HepG2 (cell line): ENCODE data around the gene AARS2. TPM values are rescaled to one million over a fixed set of nuclear protein-coding genes. Genes with fewer than 3 reads are reported as not detected.

Experiments
- ATAC-seq: fragments of 200-7000 bp; cut with Tn5 transposase; 3 replicates; pipeline ENCODE4 v1.9.1; 2020; ENCODE audit warnings: mild to moderate bottlenecking, moderate library complexity
- BruUV-seq: library from RNA; stranded (reverse); fragments of 400-500 nt; replicated peaks from 2 replicates; lab custom pipeline; 2021; lab: Mats Ljungman, UMichigan
- CTCF ChIA-PET: fragments of 300-600 bp; formaldehyde crosslinking; extraction: SDS; loops from one replicate; lab custom pipeline; 2021; ENCODE audit warnings: low total read pairs, inconsistent platforms, low intra/inter-chr PET ratio; lab: Yijun Ruan, JAX
- POLR2A ChIA-PET: fragments of 350-600 bp; sonication (Branson Sonifier 250); formaldehyde crosslinking; loops from one replicate; lab custom pipeline; 2020; ENCODE audit warnings: antibody characterized with exemption, inconsistent platforms; lab: Yijun Ruan, JAX
- DNase-seq: peaks from one replicate; pipeline ENCODE4 v3.0.0-alpha.2; 2015; ENCODE audit warnings: low spot score
- FAIRE-seq: peaks from 3 replicates; lab custom pipeline; 2011; peaks lifted over from hg19 to GRCh38; lab: Jason Lieb, UNC
- H2AFZ ChIP-seq: one replicate; pipeline ENCODE4 v1.6.1; 2011; ENCODE audit warnings: low read length, inconsistent platforms
- H3K27ac ChIP-seq: fragments of 300-600 bp; 3 replicates; pipeline ENCODE4 v1.8.0; 2011; ENCODE audit warnings: mixed run types, mild to moderate bottlenecking, mixed read lengths, low read length, inconsistent platforms; ENCODE audit not compliant: insufficient read depth; ENCODE audit errors: extremely low read length
- H3K27me3 ChIP-seq, 2 experiments: fragments of 200-600 bp in 1 of 2; 2 replicates in 1 of 2; 3 replicates in 1 of 2; pipeline versions ENCODE4 v1.6.0 to v1.8.0; 2011; ENCODE audit warnings: low read length in 2 of 2, mild to moderate bottlenecking in 2 of 2, moderate library complexity in 2 of 2, inconsistent platforms in 1 of 2; ENCODE audit not compliant: insufficient read depth in 2 of 2, control insufficient read depth in 1 of 2
- H3K36me3 ChIP-seq, 2 experiments: fragments of 200-600 bp in 1 of 2; replicated peaks in 1 of 2; 2 replicates in 1 of 2; 3 replicates in 1 of 2; pipeline versions ENCODE4 v1.5.1 to v1.8.0; 2011; ENCODE audit warnings: low read length in 2 of 2, inconsistent platforms in 1 of 2; ENCODE audit not compliant: insufficient read depth in 2 of 2, control insufficient read depth in 1 of 2
- H3K4me1 ChIP-seq: 2 replicates; pipeline ENCODE4 v1.5.1; 2012; ENCODE audit warnings: low read length, inconsistent platforms; ENCODE audit not compliant: insufficient read depth
- H3K4me2 ChIP-seq: 2 replicates; pipeline ENCODE4 v1.6.0; 2011; ENCODE audit warnings: low read depth, low read length, inconsistent platforms
- H3K4me3 ChIP-seq, 3 experiments: fragments of 200-600 bp in 1 of 3; sonication (generic), shearing (Covaris generic) in 1 of 3; replicated peaks in 1 of 3; 2 replicates each; pipeline ENCODE4 v1.5.1; 2011 to 2016; ENCODE audit warnings: low read length in 3 of 3, inconsistent platforms in 2 of 3, low read depth in 2 of 3, mild to moderate bottlenecking in 2 of 3, control low read depth in 1 of 3, mixed read lengths in 1 of 3; ENCODE audit not compliant: insufficient read depth in 1 of 3
- H3K79me2 ChIP-seq: one replicate; pipeline ENCODE4 v1.6.1; 2011; ENCODE audit warnings: low read length, inconsistent platforms; ENCODE audit not compliant: insufficient read depth
- H3K9ac ChIP-seq: 2 replicates; pipeline ENCODE4 v1.6.0; 2011; ENCODE audit warnings: mild to moderate bottlenecking, low read depth, low read length, inconsistent platforms; ENCODE audit not compliant: insufficient read depth
- H3K9me3 ChIP-seq: 2 replicates; pipeline ENCODE4 v1.5.1; 2012; ENCODE audit warnings: mild to moderate bottlenecking, low read length
- H4K20me1 ChIP-seq: 2 replicates; pipeline ENCODE4 v1.6.0; 2011; ENCODE audit warnings: inconsistent platforms, mild to moderate bottlenecking, low read length, moderate library complexity; ENCODE audit not compliant: insufficient read depth
- DR1 ChIP-seq: sonication (generic); formaldehyde crosslinking; IDR thresholded peaks from 2 replicates; pipeline ENCODE4 v1.8.0; 2021; ENCODE audit warnings: mild to moderate bottlenecking, missing genetic modification reagents, inconsistent platforms
- ETV6 ChIP-seq: sonication (generic); formaldehyde crosslinking; conservative IDR thresholded peaks from 2 replicates; pipeline ENCODE4 v1.4.0; 2020; ENCODE audit warnings: missing genetic modification reagents
- GTF2F1 ChIP-seq: fragments of 150-350 bp; IDR thresholded peaks from 2 replicates; pipeline ENCODE4 v1.6.1; 2014; ENCODE audit warnings: low read length
- KDM2A ChIP-seq: sonication (generic); formaldehyde crosslinking; IDR thresholded peaks from 2 replicates; pipeline ENCODE4 v1.4.0; 2020; ENCODE audit warnings: low read depth, missing genetic modification reagents, borderline replicate concordance
- MAF1 ChIP-seq: sonication (generic); formaldehyde crosslinking; IDR thresholded peaks from 2 replicates; pipeline ENCODE4 v1.5.0; 2020; ENCODE audit warnings: missing genetic modification reagents, borderline replicate concordance
- REL ChIP-seq: sonication (generic); formaldehyde crosslinking; conservative IDR thresholded peaks from 2 replicates; pipeline ENCODE4 v1.8.0; 2022; ENCODE audit warnings: mild to moderate bottlenecking, missing genetic modification reagents, moderate library complexity
- SNAPC2 ChIP-seq: sonication (generic); formaldehyde crosslinking; IDR thresholded peaks from 2 replicates; pipeline ENCODE4 v1.8.1; 2022; ENCODE audit warnings: mild to moderate bottlenecking, missing genetic modification reagents
- SOX13 ChIP-seq, 3 experiments: fragments of 450-650 bp in 1 of 3; sonication (generic) in 1 of 3; formaldehyde crosslinking in 1 of 3; IDR thresholded peaks in 2 of 3; conservative IDR thresholded peaks in 1 of 3; 2 replicates each; pipeline versions ENCODE4 v1.5.0 to v1.6.1; 2016 to 2020; ENCODE audit warnings: antibody characterized with exemption in 1 of 3, mild to moderate bottlenecking in 1 of 3, missing compliant biosample characterization in 1 of 3, missing genetic modification reagents in 1 of 3, moderate library complexity in 1 of 3
- U2AF2 ChIP-seq: fragments of 200-400 bp; formaldehyde crosslinking; IDR thresholded peaks from 2 replicates; pipeline ENCODE4 v1.6.1; 2017; ENCODE audit warnings: low read depth, mild to moderate bottlenecking, low read length
- ZNF224 ChIP-seq: sonication (generic); formaldehyde crosslinking; IDR thresholded peaks from 2 replicates; pipeline ENCODE4 v1.5.0; 2020; ENCODE audit warnings: mild to moderate bottlenecking, missing genetic modification reagents
- ZNF572 ChIP-seq: sonication (generic); formaldehyde crosslinking; IDR thresholded peaks from 2 replicates; pipeline ENCODE4 v1.5.1; 2020; ENCODE audit warnings: mild to moderate bottlenecking, missing genetic modification reagents
- ZNF788 ChIP-seq: sonication (generic); formaldehyde crosslinking; IDR thresholded peaks from 2 replicates; pipeline ENCODE4 v1.5.0; 2020; ENCODE audit warnings: mild to moderate bottlenecking, missing genetic modification reagents, borderline replicate concordance
- WGBS: methylation state at CpG from one replicate; pipeline ENCODE4 v1.1.6; 2017; ENCODE audit warnings: low lambda C conversion rate; 5-methylcytosine and 5-hydroxymethylcytosine counted together
- in situ Hi-C: cut with HindIII; loops from 2 replicates; pipeline ENCODE4 v1.10.0; 2017; ENCODE audit warnings: low pct_unique_long_range_greater_than_20kb; ENCODE audit not compliant: extremely low pct_ligation_motif_present
- intact Hi-C: fragments of 100-400 bp; cut with micrococcal nuclease; formaldehyde crosslinking; loops from one replicate; pipeline ENCODE4 v1.10.0; 2022; ENCODE audit not compliant: unreplicated experiment
- polyA plus RNA-seq, 8 experiments: library from polyadenylated mRNA; depleted of rRNA in 3 of 8; stranded (reverse) in 7 of 8; unstranded in 1 of 8; fragments of >200 nt; fragmentation: Illumina TruSeq in 4 of 8; extraction: Trizol in 4 of 8; gene quantifications; 2 replicates each; pipeline versions ENCODE4 v1.2.1 to v1.2.3, GENCODE V29; 2011 to 2016; ENCODE audit warnings: low read depth in 4 of 8, missing spikeins in 1 of 8, mixed read lengths in 1 of 8; ENCODE audit not compliant: insufficient read depth in 1 of 8
- total RNA-seq, 5 experiments: library from RNA; depleted of rRNA; stranded (reverse); fragments of >200 nt; fragmentation: Illumina TruSeq; extraction: Trizol; gene quantifications; 2 replicates each; pipeline ENCODE4 v1.2.3, GENCODE V29; 2016; ENCODE audit warnings: low read depth in 1 of 5
- TF ChIP-seq, protein P1 (sequence below): sonication (generic); formaldehyde crosslinking; conservative IDR thresholded peaks from 2 replicates; pipeline ENCODE4 v1.4.0; 2020; ENCODE audit warnings: missing genetic modification reagents
- TF ChIP-seq, protein P2 (sequence below): sonication (generic); formaldehyde crosslinking; IDR thresholded peaks from 2 replicates; pipeline ENCODE4 v1.4.0; 2020; ENCODE audit warnings: mild to moderate bottlenecking, missing genetic modification reagents, borderline replicate concordance
- TF ChIP-seq, protein P3 (sequence below): sonication (generic); formaldehyde crosslinking; IDR thresholded peaks from 2 replicates; pipeline ENCODE4 v1.5.1; 2020; ENCODE audit warnings: missing genetic modification reagents, mild to moderate bottlenecking, borderline replicate concordance

AARS2 gene
- total and polyA plus RNA-seq, 2 of the 13 experiments (the other 11 are each of a cell fraction or from before 2014, with no cell fraction given) = 7.5 to 24.1 TPM

- ChIA-PET CTCF (no interaction called here), POLR2A (no interaction called here)
- Histone ChIP-seq H3K4me3 (no peak overlapping the region), H2AFZ (no peak overlapping the region), H3K27ac (no peak overlapping the region)
- FAIRE-seq = no peak
- TF ChIP-seq ETV6 (CRISPR knock-in tag) = no peak
- no peak for TF ChIP-seq KDM2A
- no peak for TF ChIP-seq SOX13 (IDR thresholded peaks at IDR 0.05)
- no peak for TF ChIP-seq SOX13 (CRISPR knock-in tag; conservative IDR thresholded peaks at IDR 0.05 in 1 of 2, IDR thresholded peaks at IDR 0.05 in 1 of 2)
- TF ChIP-seq ZNF788 (CRISPR knock-in tag) = no peak
- no peak for TF ChIP-seq U2AF2
- no peak for TF ChIP-seq DR1 (CRISPR knock-in tag)
- no peak for TF ChIP-seq GTF2F1
- no peak for TF ChIP-seq MAF1 (CRISPR knock-in tag)
- TF ChIP-seq, protein P1, sequence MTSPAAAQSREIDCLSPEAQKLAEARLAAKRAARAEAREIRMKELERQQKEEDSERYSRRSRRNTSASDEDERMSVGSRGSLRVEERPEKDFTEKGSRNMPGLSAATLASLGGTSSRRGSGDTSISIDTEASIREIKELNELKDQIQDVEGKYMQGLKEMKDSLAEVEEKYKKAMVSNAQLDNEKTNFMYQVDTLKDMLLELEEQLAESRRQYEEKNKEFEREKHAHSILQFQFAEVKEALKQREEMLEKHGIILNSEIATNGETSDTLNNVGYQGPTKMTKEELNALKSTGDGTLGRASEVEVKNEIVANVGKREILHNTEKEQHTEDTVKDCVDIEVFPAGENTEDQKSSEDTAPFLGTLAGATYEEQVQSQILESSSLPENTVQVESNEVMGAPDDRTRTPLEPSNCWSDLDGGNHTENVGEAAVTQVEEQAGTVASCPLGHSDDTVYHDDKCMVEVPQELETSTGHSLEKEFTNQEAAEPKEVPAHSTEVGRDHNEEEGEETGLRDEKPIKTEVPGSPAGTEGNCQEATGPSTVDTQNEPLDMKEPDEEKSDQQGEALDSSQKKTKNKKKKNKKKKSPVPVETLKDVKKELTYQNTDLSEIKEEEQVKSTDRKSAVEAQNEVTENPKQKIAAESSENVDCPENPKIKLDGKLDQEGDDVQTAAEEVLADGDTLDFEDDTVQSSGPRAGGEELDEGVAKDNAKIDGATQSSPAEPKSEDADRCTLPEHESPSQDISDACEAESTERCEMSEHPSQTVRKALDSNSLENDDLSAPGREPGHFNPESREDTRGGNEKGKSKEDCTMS = no peak
- TF ChIP-seq, protein P2, sequence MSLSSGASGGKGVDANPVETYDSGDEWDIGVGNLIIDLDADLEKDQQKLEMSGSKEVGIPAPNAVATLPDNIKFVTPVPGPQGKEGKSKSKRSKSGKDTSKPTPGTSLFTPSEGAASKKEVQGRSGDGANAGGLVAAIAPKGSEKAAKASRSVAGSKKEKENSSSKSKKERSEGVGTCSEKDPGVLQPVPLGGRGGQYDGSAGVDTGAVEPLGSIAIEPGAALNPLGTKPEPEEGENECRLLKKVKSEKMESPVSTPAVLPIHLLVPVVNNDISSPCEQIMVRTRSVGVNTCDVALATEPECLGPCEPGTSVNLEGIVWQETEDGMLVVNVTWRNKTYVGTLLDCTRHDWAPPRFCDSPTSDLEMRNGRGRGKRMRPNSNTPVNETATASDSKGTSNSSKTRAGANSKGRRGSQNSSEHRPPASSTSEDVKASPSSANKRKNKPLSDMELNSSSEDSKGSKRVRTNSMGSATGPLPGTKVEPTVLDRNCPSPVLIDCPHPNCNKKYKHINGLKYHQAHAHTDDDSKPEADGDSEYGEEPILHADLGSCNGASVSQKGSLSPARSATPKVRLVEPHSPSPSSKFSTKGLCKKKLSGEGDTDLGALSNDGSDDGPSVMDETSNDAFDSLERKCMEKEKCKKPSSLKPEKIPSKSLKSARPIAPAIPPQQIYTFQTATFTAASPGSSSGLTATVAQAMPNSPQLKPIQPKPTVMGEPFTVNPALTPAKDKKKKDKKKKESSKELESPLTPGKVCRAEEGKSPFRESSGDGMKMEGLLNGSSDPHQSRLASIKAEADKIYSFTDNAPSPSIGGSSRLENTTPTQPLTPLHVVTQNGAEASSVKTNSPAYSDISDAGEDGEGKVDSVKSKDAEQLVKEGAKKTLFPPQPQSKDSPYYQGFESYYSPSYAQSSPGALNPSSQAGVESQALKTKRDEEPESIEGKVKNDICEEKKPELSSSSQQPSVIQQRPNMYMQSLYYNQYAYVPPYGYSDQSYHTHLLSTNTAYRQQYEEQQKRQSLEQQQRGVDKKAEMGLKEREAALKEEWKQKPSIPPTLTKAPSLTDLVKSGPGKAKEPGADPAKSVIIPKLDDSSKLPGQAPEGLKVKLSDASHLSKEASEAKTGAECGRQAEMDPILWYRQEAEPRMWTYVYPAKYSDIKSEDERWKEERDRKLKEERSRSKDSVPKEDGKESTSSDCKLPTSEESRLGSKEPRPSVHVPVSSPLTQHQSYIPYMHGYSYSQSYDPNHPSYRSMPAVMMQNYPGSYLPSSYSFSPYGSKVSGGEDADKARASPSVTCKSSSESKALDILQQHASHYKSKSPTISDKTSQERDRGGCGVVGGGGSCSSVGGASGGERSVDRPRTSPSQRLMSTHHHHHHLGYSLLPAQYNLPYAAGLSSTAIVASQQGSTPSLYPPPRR = no peak
- TF ChIP-seq ZNF572 (CRISPR knock-in tag) = no peak
- TF ChIP-seq REL (CRISPR knock-in tag) = no peak
- no peak for TF ChIP-seq ZNF224 (CRISPR knock-in tag)
- TF ChIP-seq, protein P3, sequence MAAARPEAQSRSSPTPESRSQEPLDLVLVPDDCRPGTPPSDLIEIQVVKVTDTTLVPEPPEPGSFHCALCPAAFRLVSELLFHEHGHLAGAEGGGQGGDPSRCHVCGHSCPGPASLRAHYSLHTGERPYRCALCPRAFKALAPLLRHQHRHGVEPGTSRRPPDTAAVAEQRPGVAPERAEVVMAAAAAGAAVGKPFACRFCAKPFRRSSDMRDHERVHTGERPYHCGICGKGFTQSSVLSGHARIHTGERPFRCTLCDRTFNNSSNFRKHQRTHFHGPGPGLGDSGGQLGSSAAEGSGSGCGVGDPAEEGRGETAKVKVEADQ = no peak
- no peak for TF ChIP-seq SNAPC2 (CRISPR knock-in tag)
- TF ChIP-seq, all 625 proteins: peak for 0
- Histone ChIP-seq H3K79me2 (no peaks in the 10 kb centered on the region), H3K36me3 (no peaks in the 10 kb centered on the region), H3K9ac (no peak overlapping the region), H4K20me1 (peaks cover 2% of the 10 kb centered on the region; the same call in 1 of the 2 replicates), H3K4me2 (no peak overlapping the region), H3K4me1 (peaks cover 41% of the 10 kb centered on the region), H3K9me3 (no peaks in the 10 kb centered on the region), H3K27me3 (peaks cover 30 to 84% of the 10 kb centered on the region in 2 experiments)
- intact Hi-C loops (no loop called here), in situ Hi-C loops (loop anchor here (5.0 kb wide), 1 partner anchor 65 kb away; no protein-coding TSS in a partner anchor)
- BruUV-seq = no TSS peak
- ATAC-seq (no peak), DNase-seq (no peak)
- 19% methylated on average over 3 of the region's 3 CpGs for WGBS
Observed at GRCh38 chr6:44272529-44272928, 40.6 kb downstream of the AARS2 start.
